ENCODE results near the gene SMIM13.

GRCh38 chr6:11181478-11182136 lies 88.0 kb downstream of the SMIM13 start:
- TF ChIP-seq, protein P1, sequence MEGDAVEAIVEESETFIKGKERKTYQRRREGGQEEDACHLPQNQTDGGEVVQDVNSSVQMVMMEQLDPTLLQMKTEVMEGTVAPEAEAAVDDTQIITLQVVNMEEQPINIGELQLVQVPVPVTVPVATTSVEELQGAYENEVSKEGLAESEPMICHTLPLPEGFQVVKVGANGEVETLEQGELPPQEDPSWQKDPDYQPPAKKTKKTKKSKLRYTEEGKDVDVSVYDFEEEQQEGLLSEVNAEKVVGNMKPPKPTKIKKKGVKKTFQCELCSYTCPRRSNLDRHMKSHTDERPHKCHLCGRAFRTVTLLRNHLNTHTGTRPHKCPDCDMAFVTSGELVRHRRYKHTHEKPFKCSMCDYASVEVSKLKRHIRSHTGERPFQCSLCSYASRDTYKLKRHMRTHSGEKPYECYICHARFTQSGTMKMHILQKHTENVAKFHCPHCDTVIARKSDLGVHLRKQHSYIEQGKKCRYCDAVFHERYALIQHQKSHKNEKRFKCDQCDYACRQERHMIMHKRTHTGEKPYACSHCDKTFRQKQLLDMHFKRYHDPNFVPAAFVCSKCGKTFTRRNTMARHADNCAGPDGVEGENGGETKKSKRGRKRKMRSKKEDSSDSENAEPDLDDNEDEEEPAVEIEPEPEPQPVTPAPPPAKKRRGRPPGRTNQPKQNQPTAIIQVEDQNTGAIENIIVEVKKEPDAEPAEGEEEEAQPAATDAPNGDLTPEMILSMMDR (IDR thresholded peaks at IDR 0.05; ENCODE audit: borderline replicate concordance, extremely low read depth, low read length, poor library complexity, severe bottlenecking), result no peak
- TF ChIP-seq EZH2 (IDR thresholded peaks at IDR 0.05; ENCODE audit: borderline replicate concordance, low read depth, low read length, severe bottlenecking), result no peak
